Measurements from ENCODE around the gene CT47A1. TPM values are rescaled to one million over a fixed set of nuclear protein-coding genes. Genes with fewer than 3 reads are reported as not detected.
A peak's percentile ranks its signal among the peaks of the same experiment; 100 is the strongest.
"Not testable (repeated sequence)": the region's sequence is repeated elsewhere in the genome, so short reads cannot be mapped to it uniquely, and the experiment has no call there.

CT47A1 gene
- total and polyA plus RNA-seq, 12 donors: not detected

- Histone ChIP-seq H3K9me3 (replicated peaks in 1 of 3) (no peaks in the 10 kb centered on the region), H3K36me3 (replicated peaks in 1 of 2) (no peaks in the 10 kb centered on the region), H3K27ac (no peak overlapping the region), H3K4me3 (no peak overlapping the region), H3K4me1 (replicated peaks in 1 of 2) (no peaks in the 10 kb centered on the region), H3K27me3 (no peaks in the 10 kb centered on the region)
- TF ChIP-seq CTCF (IDR thresholded peaks at IDR 0.05) (no peak), POLR2A (IDR thresholded peaks at IDR 0.05) (no peak)
- no peak for DNase-seq
- intact Hi-C loops (cut with DNase I): no loop called here
- 71 to 86% (median 84%) methylated on average over 1 of the region's 1 CpG for WGBS, 4 donors
Observed at GRCh38 chrX:121008920-121009319, 23.4 kb upstream of the CT47A1 start.

- Histone ChIP-seq H3K27ac (no peak overlapping the region), H3K4me3 (no peak overlapping the region), H3K4me1 (replicated peaks in 1 of 2) (no peaks in the 10 kb centered on the region), H3K36me3 (replicated peaks in 1 of 2) (no peaks in the 10 kb centered on the region), H3K27me3 (no peaks in the 10 kb centered on the region), H3K9me3 (replicated peaks in 1 of 3) (no peaks in the 10 kb centered on the region)
- intact Hi-C loops (cut with DNase I): no loop called here
- DNase-seq: no peak
- no peak for TF ChIP-seq POLR2A (IDR thresholded peaks at IDR 0.05)
- peak in 2 of 6 experiments; percentile 7 to 18 for TF ChIP-seq CTCF (IDR thresholded peaks at IDR 0.05)
- 40 to 76% (median 54%) methylated on average over 4 of the region's 4 CpGs for WGBS, 4 donors
Observed at GRCh38 chrX:121000589-121000988, 15.0 kb upstream of the CT47A1 start.

GRCh38 chrX:120999413-120999812 lies 13.9 kb upstream of the CT47A1 start:
- WGBS, 4 donors: 73 to 81% (median 77%) methylated on average over 3 of the region's 3 CpGs
- H3K9me3 ChIP-seq (replicated peaks in 1 of 3): no peaks in the 10 kb centered on the region
- intact Hi-C loops (cut with DNase I): no loop called here
- no peak for TF ChIP-seq CTCF (IDR thresholded peaks at IDR 0.05)
- no peak for TF ChIP-seq POLR2A (IDR thresholded peaks at IDR 0.05)
- no peak overlapping the region for H3K27ac ChIP-seq
- no peak overlapping the region for H3K4me3 ChIP-seq
- H3K36me3 ChIP-seq (replicated peaks in 1 of 2): no peaks in the 10 kb centered on the region
- H3K4me1 ChIP-seq (replicated peaks in 1 of 2): no peaks in the 10 kb centered on the region
- DNase-seq: no peak
- H3K27me3 ChIP-seq: no peaks in the 10 kb centered on the region

- WGBS, 4 donors: no CpG with 5 or more reads among the region's 7 CpGs
- H3K9me3 ChIP-seq (replicated peaks in 1 of 3); H3K4me3 ChIP-seq; intact Hi-C loops (cut with DNase I); H3K4me1 ChIP-seq (replicated peaks in 1 of 2); H3K27me3 ChIP-seq; H3K36me3 ChIP-seq (replicated peaks in 1 of 2); H3K27ac ChIP-seq; DNase-seq: not testable (repeated sequence)
Observed at GRCh38 chrX:120956500-120956899, 29.1 kb downstream of the CT47A1 start, which contains the start of gene CT47A7. Gene CT47A7, minus strand, starts transcription at chrX:120956600. Its CDS starts 255 bp downstream, at chrX:120956345.

Small RNA genes within 50 kb of the gene (small RNA-seq; reads per million reads assigned to genes)
- 0 reads per million in 2 donors for gene AL670379.1
- 0 reads per million in 2 donors for gene AL670379.10
- gene AL670379.11: 0 reads per million in 2 donors
- 0 reads per million in 2 donors for gene AL670379.12
- gene AL670379.2: 0 reads per million in 2 donors
- gene AL670379.3: 0 reads per million in 2 donors
- gene AL670379.4: 0 reads per million in 2 donors
- gene AL670379.5: 0 reads per million in 2 donors
- 0 reads per million in 2 donors for gene AL670379.6
- 0 reads per million in 2 donors for gene AL670379.7
- 0 reads per million in 2 donors for gene AL670379.8
- gene AL670379.9: 0 reads per million in 2 donors

Other genes starting within 250 kb of the CT47A1 start
- not detected for gene CT47B1, start 109.9 kb downstream of the CT47A1 start, total RNA-seq
- gene CT47B1, start 109.9 kb downstream of the CT47A1 start, polyA plus RNA-seq: not detected
- not detected for gene CT47A11, start 48.6 kb downstream of the CT47A1 start, total RNA-seq
- gene CT47A11, start 48.6 kb downstream of the CT47A1 start, polyA plus RNA-seq: not detected
- not detected for gene CT47A10, start 43.7 kb downstream of the CT47A1 start, total RNA-seq
- gene CT47A10, start 43.7 kb downstream of the CT47A1 start, polyA plus RNA-seq: not detected
- gene CT47A9, start 38.9 kb downstream of the CT47A1 start, total RNA-seq: not detected
- not detected for gene CT47A9, start 38.9 kb downstream of the CT47A1 start, polyA plus RNA-seq
- not detected for gene CT47A8, start 34.0 kb downstream of the CT47A1 start, total RNA-seq
- not detected for gene CT47A8, start 34.0 kb downstream of the CT47A1 start, polyA plus RNA-seq
- not detected for gene CT47A7, start 29.2 kb downstream of the CT47A1 start, total RNA-seq
- gene CT47A7, start 29.2 kb downstream of the CT47A1 start, polyA plus RNA-seq: not detected
- not detected for gene CT47A6, start 24.3 kb downstream of the CT47A1 start, total RNA-seq
- not detected for gene CT47A6, start 24.3 kb downstream of the CT47A1 start, polyA plus RNA-seq
- not detected for gene CT47A5, start 19.4 kb downstream of the CT47A1 start, total RNA-seq
- gene CT47A5, start 19.4 kb downstream of the CT47A1 start, polyA plus RNA-seq: not detected
- gene CT47A4, start 14.6 kb downstream of the CT47A1 start, total RNA-seq: not detected
- not detected for gene CT47A4, start 14.6 kb downstream of the CT47A1 start, polyA plus RNA-seq
- gene CT47A3, start 9.7 kb downstream of the CT47A1 start, total RNA-seq: not detected
- gene CT47A3, start 9.7 kb downstream of the CT47A1 start, polyA plus RNA-seq: not detected
- not detected for gene CT47A2, start 4.8 kb downstream of the CT47A1 start, total RNA-seq
- not detected for gene CT47A2, start 4.8 kb downstream of the CT47A1 start, polyA plus RNA-seq
- 1 to 10 TPM; 2.8 to 6.9 (median 5.0) TPM for gene GLUD2, start 61.9 kb upstream of the CT47A1 start, total RNA-seq
- gene GLUD2, start 61.9 kb upstream of the CT47A1 start, polyA plus RNA-seq: 1 to 10 TPM in 1 of 3 donors, under 1 TPM in 2; 0.56 to 4.2 (median 0.61) TPM